Endodermal cell (in vitro differentiated cells): ENCODE data around the gene MGP. TPM values are rescaled to one million over a fixed set of nuclear protein-coding genes. Genes with fewer than 3 reads are reported as not detected.

Source experiments
- DNase-seq: peaks from one replicate; pipeline ENCODE4 v3.0.0-alpha.2; 2017
- H3K27ac ChIP-seq: 2 replicates; pipeline ENCODE4 v1.5.1; 2013; ENCODE audit warnings: mild to moderate bottlenecking, low read depth, low read length, moderate library complexity
- H3K27me3 ChIP-seq: 2 replicates; pipeline ENCODE4 v1.6.1; 2013; ENCODE audit warnings: mild to moderate bottlenecking, low read length, moderate library complexity; ENCODE audit not compliant: insufficient read depth, control insufficient read depth, poor library complexity, severe bottlenecking
- H3K36me3 ChIP-seq: 2 replicates; pipeline ENCODE4 v1.7.0; 2013; ENCODE audit warnings: mild to moderate bottlenecking, low read length, moderate library complexity; ENCODE audit not compliant: control insufficient read depth, insufficient read depth
- H3K4me1 ChIP-seq: one replicate; pipeline ENCODE4 v1.7.0; 2013; ENCODE audit warnings: low read length; ENCODE audit not compliant: control insufficient read depth, insufficient read depth
- H3K4me3 ChIP-seq: 2 replicates; pipeline ENCODE4 v1.5.1; 2013; ENCODE audit warnings: mild to moderate bottlenecking, low read length, moderate library complexity
- H3K9ac ChIP-seq: 2 replicates; pipeline ENCODE4 v1.6.1; 2013; ENCODE audit warnings: mild to moderate bottlenecking, low read length, moderate library complexity; ENCODE audit not compliant: poor library complexity, severe bottlenecking; ENCODE audit errors: extremely low read depth
- H3K9me3 ChIP-seq: 2 replicates; pipeline ENCODE4 v1.6.1; 2013; ENCODE audit warnings: mild to moderate bottlenecking, low read length, moderate library complexity; ENCODE audit not compliant: control insufficient read depth
- H3K27ac Mint-ChIP-seq: 2 replicates; pipeline ENCODE4 v1.8.0; 2020; ENCODE audit warnings: mixed read lengths
- H3K27me3 Mint-ChIP-seq: 2 replicates; pipeline ENCODE4 v1.8.0; 2021; ENCODE audit warnings: mild to moderate bottlenecking, mixed read lengths; ENCODE audit not compliant: insufficient read depth
- H3K36me3 Mint-ChIP-seq: 2 replicates; pipeline ENCODE4 v1.8.0; 2020; ENCODE audit warnings: low read depth, mixed read lengths
- H3K4me1 Mint-ChIP-seq: 2 replicates; pipeline ENCODE4 v1.8.0; 2020; ENCODE audit warnings: mixed read lengths
- H3K4me3 Mint-ChIP-seq: 2 replicates; pipeline ENCODE4 v1.8.0; 2020; ENCODE audit warnings: mild to moderate bottlenecking, moderate library complexity, mixed read lengths
- H3K9me3 Mint-ChIP-seq: 2 replicates; pipeline ENCODE4 v1.8.0; 2020; ENCODE audit warnings: mild to moderate bottlenecking, mixed read lengths
- CTCF ChIP-seq: fragments of 200-600 bp; sonication (generic); conservative IDR thresholded peaks from 2 replicates; pipeline ENCODE4 v1.5.0; 2021; ENCODE audit warnings: antibody characterized with exemption, mild to moderate bottlenecking
- WGBS, 2 experiments: methylation state at CpG; one replicate each; pipeline versions ENCODE4 v1.1.5 to v1.1.7; 2013; ENCODE audit warnings: missing lambda C conversion rate in 2 of 2, mixed read lengths in 1 of 2; ENCODE audit not compliant: insufficient coverage in 1 of 2, insufficient read length in 1 of 2; 5-methylcytosine and 5-hydroxymethylcytosine counted together
- total RNA-seq, 2 donors: library from RNA; stranded (reverse); fragmentation: NEBNext Ultra II Directional in 1 of 2; extraction: Animal tissue kit (Norgen Biotek cat#: 25700) in 1 of 2; gene quantifications; 2 replicates in 1 of 2; 3 replicates in 1 of 2; pipeline ENCODE4 v1.2.1, GENCODE V29; 2021

The MGP gene
- total RNA-seq, 2 donors from 2014 or later, result not detected

GRCh38 chr12:14871247-14871646 is 14.4 kb downstream of the MGP start:
- no peak overlapping the region for H3K9ac ChIP-seq
- no peak overlapping the region for H3K27ac Mint-ChIP-seq

DNA sequence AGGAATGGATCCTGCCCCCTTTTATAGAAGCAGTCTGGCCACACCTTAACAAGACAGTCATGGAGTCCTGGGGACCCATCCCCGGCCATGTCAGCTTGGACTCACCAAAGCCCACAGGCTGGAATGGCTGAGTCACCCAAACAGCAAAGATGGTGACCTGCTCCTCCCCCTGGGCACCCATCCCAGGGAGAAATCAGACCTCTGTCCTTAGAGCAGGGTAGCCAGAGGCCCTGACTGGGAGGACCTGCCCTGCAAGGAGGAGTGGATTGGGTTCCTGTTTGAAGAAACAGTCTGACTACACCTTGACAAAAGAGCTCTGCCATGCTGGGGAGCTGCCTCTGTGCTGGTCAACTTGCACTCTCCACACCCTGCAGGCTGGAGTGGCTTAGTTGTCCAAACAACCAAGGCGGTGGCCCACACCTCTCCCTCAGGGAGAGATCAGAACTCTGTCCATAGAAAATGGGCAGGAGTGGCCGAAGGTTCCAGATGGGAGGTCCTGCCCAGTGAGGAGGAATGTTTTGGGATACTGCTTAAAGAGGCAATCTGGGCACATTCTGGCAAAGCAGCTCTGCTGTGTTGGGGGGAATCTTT is 16.6 kb downstream of the MGP start:
- Histone ChIP-seq H3K4me1 (no peaks in the 10 kb centered on the region), H3K4me3 (no peak overlapping the region), H3K9me3 (peaks cover 6% of the 10 kb centered on the region), H3K27ac (no peak overlapping the region), H3K9ac (no peak overlapping the region), H3K27me3 (no peaks in the 10 kb centered on the region), H3K36me3 (no peaks in the 10 kb centered on the region)
- H3K4me1 Mint-ChIP-seq, result no peaks in the 10 kb centered on the region
- no peak for DNase-seq
- no peak for TF ChIP-seq CTCF
- no peak overlapping the region for H3K4me3 Mint-ChIP-seq
- H3K27ac Mint-ChIP-seq, result no peak overlapping the region
- 90% methylated on average over 3 of the region's 3 CpGs for WGBS, 2 experiments
- H3K27me3 Mint-ChIP-seq, result peaks cover 7% of the 10 kb centered on the region
- peaks cover 3% of the 10 kb centered on the region for H3K36me3 Mint-ChIP-seq
- H3K9me3 Mint-ChIP-seq, result peaks cover 39% of the 10 kb centered on the region

More at GRCh38 chr12:14871247-14871646, 14.4 kb downstream of the MGP start:
- Histone ChIP-seq H3K9me3 (peaks cover 6% of the 10 kb centered on the region), H3K27ac (no peak overlapping the region), H3K4me1 (no peaks in the 10 kb centered on the region), H3K36me3 (no peaks in the 10 kb centered on the region), H3K4me3 (no peak overlapping the region), H3K27me3 (no peaks in the 10 kb centered on the region)
- DNase-seq, result no peak
- Mint-ChIP-seq H3K27me3 (peaks cover 2% of the 10 kb centered on the region), H3K9me3 (peaks cover 25% of the 10 kb centered on the region), H3K36me3 (peaks cover 3% of the 10 kb centered on the region), H3K4me1 (no peaks in the 10 kb centered on the region), H3K4me3 (no peak overlapping the region)
- WGBS, 2 experiments, result 93% methylated on average over 1 of the region's 1 CpG; no CpG with 5 or more reads in 1 of the 2 experiments
- TF ChIP-seq CTCF, result no peak

- no peaks in the 10 kb centered on the region for H3K27me3 ChIP-seq
- no peaks in the 10 kb centered on the region for H3K4me1 Mint-ChIP-seq
- no peak overlapping the region for H3K27ac ChIP-seq
- H3K9ac ChIP-seq, result no peak overlapping the region
- H3K36me3 ChIP-seq, result no peaks in the 10 kb centered on the region
- no peak overlapping the region for H3K27ac Mint-ChIP-seq
- no peak for DNase-seq
- no peaks in the 10 kb centered on the region for H3K9me3 ChIP-seq
- no peak overlapping the region for H3K4me3 Mint-ChIP-seq
- H3K27me3 Mint-ChIP-seq, result peaks cover 5% of the 10 kb centered on the region
- peaks cover 74% of the 10 kb centered on the region for H3K9me3 Mint-ChIP-seq
- no peaks in the 10 kb centered on the region for H3K36me3 Mint-ChIP-seq
- no peak overlapping the region for H3K4me3 ChIP-seq
- TF ChIP-seq CTCF, result no peak
- H3K4me1 ChIP-seq, result no peaks in the 10 kb centered on the region
These were observed 25.2 kb downstream of the MGP start for GRCh38 chr12:14860490-14860889.
